IPS-20b (cell line): ENCODE results near the gene LRRTM4.

Source experiments
- H3K27ac ChIP-seq: one replicate; pipeline ENCODE4 v1.5.1; 2013; ENCODE audit warnings: low read length
- H3K27me3 ChIP-seq: 2 replicates; pipeline ENCODE4 v1.6.1; 2013; ENCODE audit warnings: mild to moderate bottlenecking, low read length, inconsistent platforms; ENCODE audit not compliant: insufficient read depth
- H3K36me3 ChIP-seq: 2 replicates; pipeline ENCODE4 v1.6.1; 2013; ENCODE audit warnings: low read depth, mild to moderate bottlenecking, inconsistent platforms, low read length, moderate library complexity; ENCODE audit not compliant: insufficient read depth
- H3K4me1 ChIP-seq: 2 replicates; pipeline ENCODE4 v1.6.1; 2013; ENCODE audit warnings: mild to moderate bottlenecking, control low read depth, inconsistent platforms, low read length, moderate library complexity; ENCODE audit not compliant: insufficient read depth
- H3K4me3 ChIP-seq: 2 replicates; pipeline ENCODE4 v1.5.1; 2013; ENCODE audit warnings: mild to moderate bottlenecking, low read length, inconsistent platforms
- H3K9ac ChIP-seq: 2 replicates; pipeline ENCODE4 v1.6.1; 2013; ENCODE audit warnings: low read depth, mild to moderate bottlenecking, inconsistent platforms, low read length, moderate library complexity
- H3K9me3 ChIP-seq: 2 replicates; pipeline ENCODE4 v1.6.1; 2013; ENCODE audit warnings: mild to moderate bottlenecking, low read depth, low read length, inconsistent platforms; ENCODE audit not compliant: insufficient read depth

LRRTM4 gene

GRCh38 chr2:76928026-76928425 lies 594.1 kb downstream of the LRRTM4 start:
- Histone ChIP-seq H3K27ac (no peak overlapping the region), H3K9ac (no peak overlapping the region), H3K4me1 (no peaks in the 10 kb centered on the region), H3K4me3 (no peak overlapping the region), H3K27me3 (no peaks in the 10 kb centered on the region), H3K9me3 (no peaks in the 10 kb centered on the region), H3K36me3 (no peaks in the 10 kb centered on the region)

- no peak overlapping the region for H3K4me3 ChIP-seq
- H3K36me3 ChIP-seq: no peaks in the 10 kb centered on the region
- no peaks in the 10 kb centered on the region for H3K4me1 ChIP-seq
- no peak overlapping the region for H3K27ac ChIP-seq
- no peaks in the 10 kb centered on the region for H3K27me3 ChIP-seq
- no peaks in the 10 kb centered on the region for H3K9me3 ChIP-seq
- no peak overlapping the region for H3K9ac ChIP-seq
These were observed 601.2 kb downstream of the LRRTM4 start for GRCh38 chr2:76921006-76921405.

GRCh38 chr2:76895469-76895868 lies 626.7 kb downstream of the LRRTM4 start:
- no peak overlapping the region for H3K9ac ChIP-seq
- no peak overlapping the region for H3K4me3 ChIP-seq
- H3K27ac ChIP-seq: no peak overlapping the region
- no peaks in the 10 kb centered on the region for H3K36me3 ChIP-seq
- H3K27me3 ChIP-seq: no peaks in the 10 kb centered on the region
- no peaks in the 10 kb centered on the region for H3K4me1 ChIP-seq
- H3K9me3 ChIP-seq: no peaks in the 10 kb centered on the region

GRCh38 chr2:76870581-76870980 lies 651.6 kb downstream of the LRRTM4 start:
- H3K27me3 ChIP-seq: no peaks in the 10 kb centered on the region
- no peaks in the 10 kb centered on the region for H3K4me1 ChIP-seq
- no peak overlapping the region for H3K27ac ChIP-seq
- H3K9me3 ChIP-seq: no peaks in the 10 kb centered on the region
- no peak overlapping the region for H3K9ac ChIP-seq
- no peak overlapping the region for H3K4me3 ChIP-seq
- H3K36me3 ChIP-seq: no peaks in the 10 kb centered on the region

- no peaks in the 10 kb centered on the region for H3K9me3 ChIP-seq
- H3K27ac ChIP-seq: no peak overlapping the region
- H3K27me3 ChIP-seq: no peaks in the 10 kb centered on the region
- no peaks in the 10 kb centered on the region for H3K36me3 ChIP-seq
- no peak overlapping the region for H3K4me3 ChIP-seq
- H3K4me1 ChIP-seq: no peaks in the 10 kb centered on the region
- H3K9ac ChIP-seq: no peak overlapping the region
These were observed 652.2 kb downstream of the LRRTM4 start for GRCh38 chr2:76870011-76870410.

- Histone ChIP-seq H3K9ac (no peak overlapping the region), H3K9me3 (no peaks in the 10 kb centered on the region), H3K4me1 (no peaks in the 10 kb centered on the region), H3K4me3 (no peak overlapping the region), H3K36me3 (no peaks in the 10 kb centered on the region), H3K27me3 (no peaks in the 10 kb centered on the region), H3K27ac (no peak overlapping the region)
These were observed 654.3 kb downstream of the LRRTM4 start for GRCh38 chr2:76867854-76868253.

- H3K4me1 ChIP-seq: no peaks in the 10 kb centered on the region
- no peak overlapping the region for H3K4me3 ChIP-seq
- no peaks in the 10 kb centered on the region for H3K9me3 ChIP-seq
- no peaks in the 10 kb centered on the region for H3K36me3 ChIP-seq
- no peak overlapping the region for H3K9ac ChIP-seq
- H3K27ac ChIP-seq: no peak overlapping the region
- no peaks in the 10 kb centered on the region for H3K27me3 ChIP-seq
These were observed 655.7 kb downstream of the LRRTM4 start for GRCh38 chr2:76866464-76866863.

GRCh38 chr2:76862901-76863300 lies 659.3 kb downstream of the LRRTM4 start:
- no peaks in the 10 kb centered on the region for H3K36me3 ChIP-seq
- H3K4me3 ChIP-seq: no peak overlapping the region
- H3K4me1 ChIP-seq: no peaks in the 10 kb centered on the region
- no peak overlapping the region for H3K9ac ChIP-seq
- H3K27ac ChIP-seq: no peak overlapping the region
- H3K27me3 ChIP-seq: no peaks in the 10 kb centered on the region
- H3K9me3 ChIP-seq: no peaks in the 10 kb centered on the region

- Histone ChIP-seq H3K4me1 (no peaks in the 10 kb centered on the region), H3K36me3 (no peaks in the 10 kb centered on the region), H3K27me3 (no peaks in the 10 kb centered on the region), H3K9ac (no peak overlapping the region), H3K4me3 (no peak overlapping the region), H3K9me3 (no peaks in the 10 kb centered on the region), H3K27ac (no peak overlapping the region)
These were observed 660.5 kb downstream of the LRRTM4 start for GRCh38 chr2:76861708-76862107.

- no peak overlapping the region for H3K4me3 ChIP-seq
- H3K36me3 ChIP-seq: no peaks in the 10 kb centered on the region
- H3K9me3 ChIP-seq: no peaks in the 10 kb centered on the region
- H3K27me3 ChIP-seq: no peaks in the 10 kb centered on the region
- H3K9ac ChIP-seq: no peak overlapping the region
- no peak overlapping the region for H3K27ac ChIP-seq
- H3K4me1 ChIP-seq: no peaks in the 10 kb centered on the region
These were observed 671.2 kb downstream of the LRRTM4 start for GRCh38 chr2:76851000-76851399.

- H3K27me3 ChIP-seq: no peaks in the 10 kb centered on the region
- no peak overlapping the region for H3K27ac ChIP-seq
- no peaks in the 10 kb centered on the region for H3K36me3 ChIP-seq
- H3K4me1 ChIP-seq: no peaks in the 10 kb centered on the region
- no peaks in the 10 kb centered on the region for H3K9me3 ChIP-seq
- no peak overlapping the region for H3K4me3 ChIP-seq
- H3K9ac ChIP-seq: no peak overlapping the region
These were observed 673.1 kb downstream of the LRRTM4 start for GRCh38 chr2:76849086-76849485.

- H3K36me3 ChIP-seq: no peaks in the 10 kb centered on the region
- H3K4me3 ChIP-seq: no peak overlapping the region
- no peaks in the 10 kb centered on the region for H3K27me3 ChIP-seq
- H3K9me3 ChIP-seq: no peaks in the 10 kb centered on the region
- no peak overlapping the region for H3K27ac ChIP-seq
- no peaks in the 10 kb centered on the region; the same call in 1 of the 2 replicates for H3K4me1 ChIP-seq
- no peak overlapping the region for H3K9ac ChIP-seq
These were observed 682.4 kb downstream of the LRRTM4 start for GRCh38 chr2:76839826-76840225.
